ENCODE measurements around the gene CHCHD10.
A peak's percentile ranks its signal among the peaks of the same experiment; 100 is the strongest.

Gene CHCHD10

GRCh38 chr22:23767673-23768548 is at the start of gene CHCHD10:
CHCHD10 (minus strand) TSS chr22:23767972; CDS start chr22:23767874, 98 bp downstream.
- peak; percentile 72 to 78 for DNase-seq

DNA sequence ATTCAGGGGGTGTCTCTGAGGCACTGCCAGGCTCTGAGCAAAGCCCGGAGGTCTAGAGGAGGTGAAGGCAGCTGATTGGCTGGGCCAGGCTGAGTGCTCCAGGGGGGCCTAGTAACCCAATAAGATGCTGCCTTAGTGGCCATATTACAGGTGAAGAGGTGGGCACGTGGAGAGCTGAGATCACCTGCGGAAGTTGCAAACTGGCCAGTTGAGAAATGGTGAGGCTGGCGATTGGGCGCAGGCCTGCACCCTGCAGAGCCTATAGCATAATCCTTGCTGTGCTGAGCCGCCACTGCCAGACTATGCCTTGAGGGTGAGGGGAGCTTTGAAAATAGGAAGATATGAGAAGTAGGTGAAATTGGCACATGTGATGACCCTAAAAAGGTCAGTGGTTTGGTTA is 49.4 kb upstream of the CHCHD10 start:
- no peak for DNase-seq

- DNase-seq = no peak
Observed at GRCh38 chr22:23816156-23816976, 48.6 kb upstream of the CHCHD10 start.

DNA sequence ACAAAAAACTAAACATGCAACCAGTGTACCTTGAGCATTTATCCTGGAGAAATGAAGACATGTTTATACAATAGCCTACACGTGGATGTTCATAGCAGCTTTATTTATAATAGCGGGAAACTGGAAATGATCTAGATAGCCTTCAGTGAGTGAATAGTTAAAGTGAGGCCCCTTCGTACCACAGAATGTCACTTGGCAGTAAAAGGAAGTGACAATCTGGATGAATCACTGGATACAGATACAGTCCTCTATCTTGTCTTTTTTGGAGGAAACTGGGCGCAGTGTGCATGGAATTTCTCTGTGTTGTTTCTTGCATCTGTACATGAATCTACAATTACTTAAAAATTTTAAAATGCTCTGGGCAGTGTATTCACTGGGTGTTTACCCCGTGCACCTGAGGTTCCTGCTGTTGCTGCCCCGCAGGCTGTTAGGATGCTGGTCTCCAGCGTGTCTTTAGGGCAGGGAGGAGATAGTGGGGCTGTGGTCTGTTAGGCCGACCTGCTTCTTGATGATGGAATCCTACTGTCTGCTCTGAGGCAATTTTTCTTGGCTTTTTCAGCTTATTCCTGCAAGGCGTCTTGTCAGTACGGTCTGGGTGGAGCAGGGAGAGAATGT is 47.9 kb upstream of the CHCHD10 start:
- DNase-seq = peak; percentile 39 to 50

- no peak for DNase-seq
Observed at GRCh38 chr22:23812378-23812777, 44.6 kb upstream of the CHCHD10 start.

- no peak for DNase-seq
Observed at GRCh38 chr22:23806837-23807236, 39.1 kb upstream of the CHCHD10 start.

- DNase-seq = no peak
Observed at GRCh38 chr22:23804781-23805291, 37.1 kb upstream of the CHCHD10 start.

DNA sequence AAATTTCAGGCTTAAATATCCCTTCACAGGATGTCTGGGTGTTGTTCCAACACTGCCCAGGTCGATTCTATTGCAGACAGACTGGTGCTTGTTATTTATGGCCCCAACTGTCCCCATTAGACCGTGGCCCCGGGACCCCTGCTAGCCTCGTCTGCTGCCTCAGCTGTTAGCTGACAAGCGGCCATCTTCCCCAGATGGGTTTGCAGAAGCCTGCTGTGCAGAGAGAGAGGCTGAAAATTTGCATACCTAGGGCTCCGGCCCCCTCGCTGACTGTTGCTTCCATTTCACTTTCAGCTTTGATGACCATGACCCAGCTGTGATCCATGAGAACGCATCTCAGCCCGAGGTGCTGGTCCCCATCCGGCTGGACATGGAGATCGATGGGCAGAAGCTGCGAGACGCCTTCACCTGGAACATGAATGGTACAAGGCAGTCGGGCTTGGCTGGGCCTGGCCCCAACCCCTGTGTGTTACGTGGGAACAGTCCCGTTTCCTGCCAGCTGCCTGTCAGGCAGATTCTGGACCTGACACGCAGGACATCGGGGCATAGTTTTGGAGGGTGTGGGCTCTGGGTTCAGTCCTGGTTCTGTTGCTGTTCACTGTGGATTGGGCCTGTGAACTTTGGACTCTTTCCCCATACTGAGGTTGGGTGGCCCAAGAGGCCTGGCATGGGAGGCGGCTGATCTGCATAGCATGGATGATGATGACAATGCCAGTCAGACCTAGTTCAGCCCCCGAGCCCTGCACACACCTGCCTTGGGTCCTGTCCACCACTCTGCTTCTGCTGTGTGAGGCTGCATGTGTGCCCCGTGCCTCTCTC is 35.4 kb upstream of the CHCHD10 start:
- no peak for DNase-seq

- DNase-seq = no peak
Observed at GRCh38 chr22:23801886-23802377, 34.2 kb upstream of the CHCHD10 start.

- DNase-seq = no peak
Observed at GRCh38 chr22:23801238-23801821, 33.6 kb upstream of the CHCHD10 start.

DNA sequence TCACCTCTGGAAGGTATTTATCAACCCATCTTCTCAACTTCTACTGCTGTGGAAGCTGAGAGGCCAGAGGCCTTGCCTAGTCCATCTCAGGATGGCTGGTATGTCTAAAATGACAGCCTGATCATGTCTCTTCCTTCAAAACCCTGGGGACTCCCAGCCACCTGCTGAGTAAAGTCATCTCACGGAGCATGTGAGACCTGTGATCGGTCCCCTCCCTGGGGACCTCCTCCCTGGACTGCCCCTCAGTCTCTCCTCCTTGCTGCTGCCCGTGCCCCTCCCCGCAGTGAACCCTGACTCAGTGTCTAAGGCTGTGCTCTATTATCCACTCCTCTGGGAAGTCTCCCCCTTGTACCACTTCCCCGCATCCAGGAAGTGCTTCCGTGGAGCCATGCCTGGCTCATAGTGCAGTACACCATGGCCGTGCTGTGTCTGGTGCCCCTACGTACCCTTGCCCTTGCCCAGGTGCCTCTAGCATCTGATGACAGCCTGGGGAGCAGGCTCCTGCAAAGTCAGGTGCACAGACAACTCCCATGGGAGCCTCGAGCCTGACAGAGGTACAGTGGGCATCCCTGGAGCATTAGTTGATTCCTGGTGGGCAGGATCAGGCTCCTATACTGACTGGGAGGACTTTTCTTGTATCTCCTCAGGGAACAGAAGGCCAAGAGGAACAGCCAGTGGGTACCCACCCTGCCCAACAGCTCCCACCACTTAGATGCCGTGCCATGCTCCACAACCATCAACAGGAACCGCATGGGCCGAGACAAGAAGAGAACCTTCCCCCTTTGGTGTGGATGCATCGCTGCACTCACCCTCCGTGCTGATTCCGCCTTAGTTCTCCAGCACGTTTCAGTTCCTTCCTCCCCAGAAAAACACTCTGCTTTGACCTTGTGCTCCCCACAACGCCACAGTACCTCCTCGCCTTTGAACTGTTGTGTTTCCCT is 32.8 kb upstream of the CHCHD10 start:
- no peak for DNase-seq

GRCh38 chr22:23796461-23796860 is 28.7 kb upstream of the CHCHD10 start:
- no peak for DNase-seq

- no peak for DNase-seq
Observed at GRCh38 chr22:23793326-23793725, 25.6 kb upstream of the CHCHD10 start.

GRCh38 chr22:23791738-23792645 is 24.2 kb upstream of the CHCHD10 start:
- no peak for DNase-seq

GRCh38 chr22:23790819-23791737 is 23.3 kb upstream of the CHCHD10 start:
- no peak for DNase-seq

- no peak for DNase-seq
Observed at GRCh38 chr22:23789638-23790037, 21.9 kb upstream of the CHCHD10 start.

DNA sequence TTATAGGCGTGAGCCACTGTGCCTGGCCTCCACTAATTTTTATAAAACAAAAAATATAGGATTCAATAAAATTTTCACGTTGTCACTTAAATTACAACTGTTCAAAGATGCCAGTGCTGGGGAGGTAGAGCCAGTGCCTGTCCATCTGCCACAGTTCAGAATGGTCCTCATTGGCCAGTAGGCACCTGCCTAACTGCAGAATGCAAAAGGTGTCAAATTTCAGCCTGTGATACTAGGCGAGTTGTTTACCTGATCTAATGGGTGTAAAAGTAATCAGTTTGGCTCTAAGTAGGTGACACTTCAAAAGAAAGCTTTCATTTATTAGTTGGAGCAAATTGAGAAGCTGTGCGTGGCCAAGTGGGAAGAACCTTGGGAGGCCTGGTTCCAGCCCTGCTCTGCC is 21.3 kb upstream of the CHCHD10 start:
- no peak for DNase-seq

DNA sequence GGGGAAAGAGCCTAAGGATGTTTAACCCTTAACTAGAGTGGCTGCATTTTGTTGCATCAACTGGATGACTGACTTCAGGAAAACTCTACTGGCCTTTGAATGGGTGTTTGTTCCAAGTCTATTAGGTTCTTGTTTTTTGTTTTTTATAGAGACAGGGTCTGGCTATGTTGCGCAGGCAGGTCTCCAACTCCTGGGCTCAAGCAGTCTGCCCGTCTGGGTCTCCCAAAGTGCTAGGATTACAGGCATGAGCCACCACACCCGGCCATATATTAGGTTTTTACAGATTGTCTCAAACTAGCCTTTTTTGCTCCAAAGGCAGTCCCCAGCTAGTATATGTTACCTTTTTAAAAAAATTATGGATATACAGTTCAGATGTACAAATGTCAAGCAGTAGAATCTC is 20.1 kb upstream of the CHCHD10 start:
- no peak for DNase-seq

DNA sequence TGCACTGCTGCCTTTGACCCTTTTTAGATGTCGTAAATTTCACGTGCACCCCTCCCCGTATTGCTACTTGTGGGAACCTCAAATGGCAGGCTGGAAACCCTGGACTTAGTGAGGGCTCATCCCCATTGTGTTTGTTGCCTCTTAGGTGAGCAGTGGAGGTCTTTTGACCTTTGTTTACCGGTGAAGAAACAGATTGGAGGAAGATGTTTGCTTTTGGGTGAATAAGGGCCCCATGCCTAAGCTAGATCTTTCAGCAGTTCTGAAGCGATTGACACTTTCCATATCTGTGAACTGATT is 19.8 kb upstream of the CHCHD10 start:
- DNase-seq = no peak

Data from Kasumi-1 (cell line).